HepG2 (cell line): ENCODE data around the gene C20orf96. TPM values are rescaled to one million over a fixed set of nuclear protein-coding genes. Genes with fewer than 3 reads are reported as not detected.

Experiments used
- GLMP ChIP-seq: sonication (generic); formaldehyde crosslinking; IDR thresholded peaks from 2 replicates; pipeline ENCODE4 v1.9.0; 2021; ENCODE audit warnings: missing genetic modification reagents, mild to moderate bottlenecking, borderline replicate concordance
- HNRNPUL1 ChIP-seq: fragments of 200-400 bp; formaldehyde crosslinking; IDR thresholded peaks from 2 replicates; pipeline ENCODE4 v1.6.1; 2017; ENCODE audit warnings: low read depth, mild to moderate bottlenecking, low read length, moderate library complexity
- JUN ChIP-seq: sonication (generic); formaldehyde crosslinking; IDR thresholded peaks from 2 replicates; pipeline ENCODE4 v1.4.0; 2020; ENCODE audit warnings: mild to moderate bottlenecking, missing genetic modification reagents
- MAFG ChIP-seq: sonication (generic); formaldehyde crosslinking; IDR thresholded peaks from 2 replicates; pipeline ENCODE4 v1.5.1; 2020; ENCODE audit warnings: mild to moderate bottlenecking, missing genetic modification reagents
- PRPF4 ChIP-seq: fragments of 200-400 bp; formaldehyde crosslinking; IDR thresholded peaks from 2 replicates; pipeline ENCODE4 v1.6.1; 2016; ENCODE audit warnings: low read length, low read depth; ENCODE audit not compliant: poor library complexity, severe bottlenecking
- RXRB ChIP-seq: IDR thresholded peaks from 2 replicates; pipeline ENCODE4 v1.6.1; 2016; ENCODE audit warnings: borderline replicate concordance, missing genetic modification reagents, missing compliant biosample characterization
- SNRNP70 ChIP-seq: fragments of 200-400 bp; formaldehyde crosslinking; IDR thresholded peaks from 2 replicates; pipeline ENCODE4 v1.6.1; 2017; ENCODE audit warnings: mild to moderate bottlenecking, low read depth, low read length, moderate library complexity
- SRF ChIP-seq: IDR thresholded peaks from 2 replicates; pipeline ENCODE4 v1.6.1; 2011; ENCODE audit warnings: mild to moderate bottlenecking, low read depth, low read length, moderate library complexity
- YEATS2 ChIP-seq: sonication (generic); formaldehyde crosslinking; IDR thresholded peaks from 2 replicates; pipeline ENCODE4 v1.4.0; 2020; ENCODE audit warnings: missing genetic modification reagents, borderline replicate concordance
- ZNF234 ChIP-seq: sonication (generic); formaldehyde crosslinking; conservative IDR thresholded peaks from 2 replicates; pipeline ENCODE4 v1.5.1; 2020; ENCODE audit warnings: mild to moderate bottlenecking, missing genetic modification reagents
- ZNF260 ChIP-seq: sonication (generic); formaldehyde crosslinking; IDR thresholded peaks from 2 replicates; pipeline ENCODE4 v1.4.0; 2020; ENCODE audit warnings: missing genetic modification reagents, low read depth, mild to moderate bottlenecking, borderline replicate concordance
- ZNF333 ChIP-seq: sonication (generic); formaldehyde crosslinking; IDR thresholded peaks from 2 replicates; pipeline ENCODE4 v1.4.0; 2020; ENCODE audit warnings: mild to moderate bottlenecking, missing genetic modification reagents, borderline replicate concordance
- ZNF350 ChIP-seq: sonication (generic); formaldehyde crosslinking; IDR thresholded peaks from 2 replicates; pipeline ENCODE4 v1.4.0; 2020; ENCODE audit warnings: mild to moderate bottlenecking, low read depth, missing genetic modification reagents, borderline replicate concordance
- ZNF543 ChIP-seq: sonication (generic); formaldehyde crosslinking; IDR thresholded peaks from 2 replicates; pipeline ENCODE4 v1.4.0; 2020; ENCODE audit warnings: mild to moderate bottlenecking, missing genetic modification reagents
- ZNF552 ChIP-seq: sonication (generic); formaldehyde crosslinking; IDR thresholded peaks from 2 replicates; pipeline ENCODE4 v1.9.0; 2022; ENCODE audit warnings: missing genetic modification reagents, mild to moderate bottlenecking, borderline replicate concordance
- ZNF75D ChIP-seq: sonication (generic); formaldehyde crosslinking; IDR thresholded peaks from 2 replicates; pipeline ENCODE4 v1.8.1; 2023; ENCODE audit warnings: missing genetic modification reagents, mild to moderate bottlenecking, borderline replicate concordance
- ZNF772 ChIP-seq: sonication (generic); formaldehyde crosslinking; IDR thresholded peaks from 2 replicates; pipeline ENCODE4 v1.5.0; 2020; ENCODE audit warnings: mild to moderate bottlenecking, missing genetic modification reagents
- polyA plus RNA-seq, 8 experiments: library from polyadenylated mRNA; depleted of rRNA in 3 of 8; stranded (reverse) in 7 of 8; unstranded in 1 of 8; fragments of >200 nt; fragmentation: Illumina TruSeq in 4 of 8; extraction: Trizol in 4 of 8; gene quantifications; 2 replicates each; pipeline versions ENCODE4 v1.2.1 to v1.2.3, GENCODE V29; 2011 to 2016; ENCODE audit warnings: low read depth in 4 of 8, missing spikeins in 1 of 8, mixed read lengths in 1 of 8; ENCODE audit not compliant: insufficient read depth in 1 of 8
- total RNA-seq, 5 experiments: library from RNA; depleted of rRNA; stranded (reverse); fragments of >200 nt; fragmentation: Illumina TruSeq; extraction: Trizol; gene quantifications; 2 replicates each; pipeline ENCODE4 v1.2.3, GENCODE V29; 2016; ENCODE audit warnings: low read depth in 1 of 5
- TF ChIP-seq, protein P1 (sequence below): sonication (generic); formaldehyde crosslinking; IDR thresholded peaks from 2 replicates; pipeline ENCODE4 v1.4.0; 2020; ENCODE audit warnings: missing genetic modification reagents
- TF ChIP-seq, protein P2 (sequence below): sonication (generic); formaldehyde crosslinking; IDR thresholded peaks from 2 replicates; pipeline ENCODE4 v1.4.0; 2020; ENCODE audit warnings: mild to moderate bottlenecking, missing genetic modification reagents
- TF ChIP-seq, protein P3 (sequence below): sonication (generic); formaldehyde crosslinking; IDR thresholded peaks from 2 replicates; pipeline ENCODE4 v1.4.0; 2020; ENCODE audit warnings: mild to moderate bottlenecking, low read depth, missing genetic modification reagents

C20orf96 gene
- total and polyA plus RNA-seq, 2 of the 13 experiments (the other 11 are each of a cell fraction or from before 2014, with no cell fraction given): 3.8 to 20.6 TPM

GRCh38 chr20:290084-290831 lies at the start of gene C20orf96 (continued):
- TF ChIP-seq, protein P1, sequence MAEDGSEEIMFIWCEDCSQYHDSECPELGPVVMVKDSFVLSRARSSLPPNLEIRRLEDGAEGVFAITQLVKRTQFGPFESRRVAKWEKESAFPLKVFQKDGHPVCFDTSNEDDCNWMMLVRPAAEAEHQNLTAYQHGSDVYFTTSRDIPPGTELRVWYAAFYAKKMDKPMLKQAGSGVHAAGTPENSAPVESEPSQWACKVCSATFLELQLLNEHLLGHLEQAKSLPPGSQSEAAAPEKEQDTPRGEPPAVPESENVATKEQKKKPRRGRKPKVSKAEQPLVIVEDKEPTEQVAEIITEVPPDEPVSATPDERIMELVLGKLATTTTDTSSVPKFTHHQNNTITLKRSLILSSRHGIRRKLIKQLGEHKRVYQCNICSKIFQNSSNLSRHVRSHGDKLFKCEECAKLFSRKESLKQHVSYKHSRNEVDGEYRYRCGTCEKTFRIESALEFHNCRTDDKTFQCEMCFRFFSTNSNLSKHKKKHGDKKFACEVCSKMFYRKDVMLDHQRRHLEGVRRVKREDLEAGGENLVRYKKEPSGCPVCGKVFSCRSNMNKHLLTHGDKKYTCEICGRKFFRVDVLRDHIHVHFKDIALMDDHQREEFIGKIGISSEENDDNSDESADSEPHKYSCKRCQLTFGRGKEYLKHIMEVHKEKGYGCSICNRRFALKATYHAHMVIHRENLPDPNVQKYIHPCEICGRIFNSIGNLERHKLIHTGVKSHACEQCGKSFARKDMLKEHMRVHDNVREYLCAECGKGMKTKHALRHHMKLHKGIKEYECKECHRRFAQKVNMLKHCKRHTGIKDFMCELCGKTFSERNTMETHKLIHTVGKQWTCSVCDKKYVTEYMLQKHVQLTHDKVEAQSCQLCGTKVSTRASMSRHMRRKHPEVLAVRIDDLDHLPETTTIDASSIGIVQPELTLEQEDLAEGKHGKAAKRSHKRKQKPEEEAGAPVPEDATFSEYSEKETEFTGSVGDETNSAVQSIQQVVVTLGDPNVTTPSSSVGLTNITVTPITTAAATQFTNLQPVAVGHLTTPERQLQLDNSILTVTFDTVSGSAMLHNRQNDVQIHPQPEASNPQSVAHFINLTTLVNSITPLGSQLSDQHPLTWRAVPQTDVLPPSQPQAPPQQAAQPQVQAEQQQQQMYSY (CRISPR knock-in tag): peak; percentile 91
- TF ChIP-seq, protein P2, sequence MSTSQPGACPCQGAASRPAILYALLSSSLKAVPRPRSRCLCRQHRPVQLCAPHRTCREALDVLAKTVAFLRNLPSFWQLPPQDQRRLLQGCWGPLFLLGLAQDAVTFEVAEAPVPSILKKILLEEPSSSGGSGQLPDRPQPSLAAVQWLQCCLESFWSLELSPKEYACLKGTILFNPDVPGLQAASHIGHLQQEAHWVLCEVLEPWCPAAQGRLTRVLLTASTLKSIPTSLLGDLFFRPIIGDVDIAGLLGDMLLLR (CRISPR knock-in tag): peak; percentile 64; the same call in 1 of the 2 replicates
- no peak for TF ChIP-seq ZNF543 (CRISPR knock-in tag)
- TF ChIP-seq ZNF772: 0 out of 2 replicates have a peak, but pooled peaks have one; percentile 12
- TF ChIP-seq JUN (CRISPR knock-in tag): no peak
- peak; percentile 33; the same call in 1 of the 2 replicates for TF ChIP-seq RXRB (CRISPR knock-in tag)
- TF ChIP-seq YEATS2 (CRISPR knock-in tag): 0 out of 2 replicates have a peak, but pooled peaks have one; percentile 47
- TF ChIP-seq HNRNPUL1: no peak
- TF ChIP-seq ZNF333 (CRISPR knock-in tag): peak; percentile 89
- no peak for TF ChIP-seq ZNF75D (CRISPR knock-in tag)
- no peak for TF ChIP-seq SNRNP70
- no peak for TF ChIP-seq PRPF4
- no peak for TF ChIP-seq ZNF234 (CRISPR knock-in tag)
- TF ChIP-seq SRF: no peak
- TF ChIP-seq GLMP (CRISPR knock-in tag): no peak
- peak; percentile 61; the same call in 1 of the 2 replicates for TF ChIP-seq ZNF350 (CRISPR knock-in tag)
- TF ChIP-seq, protein P3, sequence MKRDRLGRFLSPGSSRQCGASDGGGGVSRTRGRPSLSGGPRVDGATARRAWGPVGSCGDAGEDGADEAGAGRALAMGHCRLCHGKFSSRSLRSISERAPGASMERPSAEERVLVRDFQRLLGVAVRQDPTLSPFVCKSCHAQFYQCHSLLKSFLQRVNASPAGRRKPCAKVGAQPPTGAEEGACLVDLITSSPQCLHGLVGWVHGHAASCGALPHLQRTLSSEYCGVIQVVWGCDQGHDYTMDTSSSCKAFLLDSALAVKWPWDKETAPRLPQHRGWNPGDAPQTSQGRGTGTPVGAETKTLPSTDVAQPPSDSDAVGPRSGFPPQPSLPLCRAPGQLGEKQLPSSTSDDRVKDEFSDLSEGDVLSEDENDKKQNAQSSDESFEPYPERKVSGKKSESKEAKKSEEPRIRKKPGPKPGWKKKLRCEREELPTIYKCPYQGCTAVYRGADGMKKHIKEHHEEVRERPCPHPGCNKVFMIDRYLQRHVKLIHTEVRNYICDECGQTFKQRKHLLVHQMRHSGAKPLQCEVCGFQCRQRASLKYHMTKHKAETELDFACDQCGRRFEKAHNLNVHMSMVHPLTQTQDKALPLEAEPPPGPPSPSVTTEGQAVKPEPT (CRISPR knock-in tag): peak; percentile 72
- TF ChIP-seq ZNF552 (CRISPR knock-in tag): peak; percentile 68; the same call in 1 of the 2 replicates
- no peak for TF ChIP-seq MAFG (CRISPR knock-in tag)
- no peak for TF ChIP-seq ZNF260 (CRISPR knock-in tag)
